ENCODE results near the gene NPIPB9.
"Not testable (repeated sequence)": the region's sequence is repeated elsewhere in the genome, so short reads cannot be mapped to it uniquely, and the experiment has no call there.

NPIPB9 gene

DNA sequence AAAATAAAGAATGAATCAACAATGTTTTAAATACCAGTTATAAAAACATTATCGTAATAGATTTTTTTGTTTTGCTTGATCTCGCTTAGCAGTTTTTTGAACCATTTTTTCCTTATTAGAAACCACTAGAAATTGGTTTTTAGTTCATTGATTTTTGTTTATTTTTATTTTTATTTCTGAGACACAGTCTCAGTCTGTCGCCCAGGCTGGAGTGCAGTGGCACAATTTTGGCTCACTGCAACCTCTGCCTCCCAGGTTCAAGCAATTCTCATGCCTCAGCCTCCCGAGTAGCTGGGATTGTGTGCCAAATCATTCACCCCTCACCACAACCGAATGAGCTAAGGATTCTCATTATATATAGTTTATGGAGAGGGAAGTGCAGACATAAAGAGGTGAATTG, at the start of gene NPIPB9:
Gene NPIPB9, plus strand, starts transcription at position 301 of the 400 bp plus-strand sequence.
- not testable (repeated sequence) for DNase-seq

- not testable (repeated sequence) for DNase-seq
Measured at GRCh38 chr16:28704246-28704645, 47.3 kb upstream of the NPIPB9 start.

DNA sequence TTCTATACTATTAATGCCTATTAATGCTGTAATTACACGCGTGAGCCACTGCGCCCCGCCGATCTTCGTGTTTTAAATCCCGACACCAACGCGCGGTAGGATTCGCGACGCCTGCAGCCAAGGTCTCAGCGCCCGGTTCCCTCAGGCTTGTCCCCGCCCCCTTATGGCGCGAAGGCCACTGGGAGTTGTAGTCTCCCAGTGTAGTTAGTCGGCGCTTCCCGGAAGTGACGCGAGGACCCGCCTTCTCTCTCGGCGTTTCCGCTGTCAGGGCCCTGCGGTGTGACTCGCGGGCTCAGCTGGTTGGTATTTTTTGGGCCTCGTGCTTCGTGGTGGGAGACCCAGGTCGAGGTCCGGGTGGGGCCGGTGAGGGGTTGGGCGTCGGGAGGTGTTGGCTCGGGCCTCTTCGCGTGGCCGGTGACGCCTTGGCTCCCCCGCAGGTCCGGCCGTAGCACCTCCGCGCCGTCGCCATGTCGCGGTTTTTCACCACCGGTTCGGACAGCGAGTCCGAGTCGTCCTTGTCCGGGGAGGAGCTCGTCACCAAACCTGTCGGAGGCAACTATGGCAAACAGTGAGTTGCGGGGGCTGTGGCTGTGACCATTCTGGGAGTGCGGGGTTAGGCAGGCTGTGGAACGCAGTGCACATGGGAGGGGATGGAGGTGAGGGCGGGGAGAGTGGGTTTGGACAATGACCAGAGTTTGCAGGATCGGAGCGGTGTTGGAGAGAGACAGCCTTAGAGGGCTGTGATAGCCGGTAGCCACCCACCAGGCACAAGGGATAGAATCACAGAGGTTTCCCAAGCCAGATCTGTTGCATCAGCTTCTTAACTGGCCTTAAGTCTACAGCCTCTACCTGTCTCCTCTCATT, 40.1 kb upstream of the NPIPB9 start, which contains the start of gene EIF3C:
Gene EIF3C, plus strand, starts transcription at position 245 of the 864 bp plus-strand sequence. Its CDS starts 223 bp downstream, at position 468.
- DNase-seq = not testable (repeated sequence)

GRCh38 chr16:28722852-28723650, 28.5 kb upstream of the NPIPB9 start:
- DNase-seq = not testable (repeated sequence)

GRCh38 chr16:28731253-28731652, 20.3 kb upstream of the NPIPB9 start:
- not testable (repeated sequence) for DNase-seq

GRCh38 chr16:28732455-28733124, 19.0 kb upstream of the NPIPB9 start:
- not testable (repeated sequence) for DNase-seq

GRCh38 chr16:28739787-28740186, 11.8 kb upstream of the NPIPB9 start:
- DNase-seq = not testable (repeated sequence)

DNA sequence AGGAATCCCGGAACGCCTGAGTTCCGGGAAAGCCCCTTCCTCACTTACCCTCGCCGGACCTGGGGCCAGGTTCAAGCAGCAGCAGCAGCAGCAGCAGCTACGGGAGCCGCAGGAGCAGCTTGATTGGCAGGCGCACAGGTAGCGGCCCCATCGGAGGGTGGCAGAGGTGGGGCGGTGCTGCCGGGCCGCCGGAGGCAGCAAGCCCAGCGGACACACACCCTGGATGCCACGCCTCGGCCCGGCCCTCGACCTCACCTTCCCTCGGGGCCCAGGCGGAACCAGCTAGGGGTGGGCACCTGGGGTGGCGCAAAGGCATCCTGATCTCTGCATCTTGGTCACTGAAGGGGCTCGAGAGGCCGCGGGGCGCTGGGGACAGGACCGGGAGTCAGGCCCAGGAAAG, 11.0 kb upstream of the NPIPB9 start:
- DNase-seq = not testable (repeated sequence)

DNA sequence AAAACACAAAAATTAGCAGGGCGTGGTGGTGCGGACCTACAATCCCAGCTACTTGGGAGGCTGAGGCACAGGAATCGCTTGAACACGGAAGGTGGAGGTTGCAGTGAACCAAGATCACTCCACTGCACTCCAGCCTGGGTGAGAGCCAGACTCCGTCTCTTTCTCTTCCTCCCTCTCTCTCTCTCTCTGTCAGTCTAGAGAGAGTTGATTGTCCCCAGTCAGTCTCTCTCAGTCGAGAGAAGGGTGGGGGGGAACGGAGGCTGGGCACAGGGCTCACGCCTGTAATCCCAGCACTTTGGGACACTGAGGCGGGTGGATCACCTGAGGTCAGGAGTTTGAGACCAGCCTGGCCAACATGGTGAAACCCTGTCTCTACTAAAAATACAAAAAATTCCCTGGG, 10.3 kb upstream of the NPIPB9 start:
- not testable (repeated sequence) for DNase-seq

- DNase-seq = not testable (repeated sequence)
Measured at GRCh38 chr16:28746618-28747350, 4.8 kb upstream of the NPIPB9 start.

GRCh38 chr16:28749997-28750465, 1.6 kb upstream of the NPIPB9 start:
- not testable (repeated sequence) for DNase-seq

GRCh38 chr16:28750469-28751067, 1.0 kb upstream of the NPIPB9 start:
- not testable (repeated sequence) for DNase-seq

DNA sequence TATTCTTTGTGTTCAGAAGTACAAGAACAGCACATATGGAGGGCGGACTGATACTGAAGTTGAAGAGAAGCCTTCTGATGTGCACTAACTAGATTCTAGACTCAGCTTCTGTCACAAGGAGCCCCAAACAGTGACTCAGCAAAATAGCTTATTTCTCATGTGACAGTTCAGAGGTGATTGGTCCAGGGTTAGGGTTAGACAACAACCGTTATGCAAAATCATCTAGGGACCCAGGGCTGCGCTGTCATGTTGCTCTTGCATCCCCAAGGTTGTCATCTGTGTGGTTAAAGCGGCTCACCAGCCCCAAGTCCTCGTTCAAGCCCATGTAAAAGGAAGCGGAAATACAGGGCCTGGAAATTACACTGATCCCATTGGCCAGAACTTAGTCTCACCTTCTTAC, 30.1 kb downstream of the NPIPB9 start:
- DNase-seq = not testable (repeated sequence)

GRCh38 chr16:28782357-28782756, 30.8 kb downstream of the NPIPB9 start:
- not testable (repeated sequence) for DNase-seq

DNA sequence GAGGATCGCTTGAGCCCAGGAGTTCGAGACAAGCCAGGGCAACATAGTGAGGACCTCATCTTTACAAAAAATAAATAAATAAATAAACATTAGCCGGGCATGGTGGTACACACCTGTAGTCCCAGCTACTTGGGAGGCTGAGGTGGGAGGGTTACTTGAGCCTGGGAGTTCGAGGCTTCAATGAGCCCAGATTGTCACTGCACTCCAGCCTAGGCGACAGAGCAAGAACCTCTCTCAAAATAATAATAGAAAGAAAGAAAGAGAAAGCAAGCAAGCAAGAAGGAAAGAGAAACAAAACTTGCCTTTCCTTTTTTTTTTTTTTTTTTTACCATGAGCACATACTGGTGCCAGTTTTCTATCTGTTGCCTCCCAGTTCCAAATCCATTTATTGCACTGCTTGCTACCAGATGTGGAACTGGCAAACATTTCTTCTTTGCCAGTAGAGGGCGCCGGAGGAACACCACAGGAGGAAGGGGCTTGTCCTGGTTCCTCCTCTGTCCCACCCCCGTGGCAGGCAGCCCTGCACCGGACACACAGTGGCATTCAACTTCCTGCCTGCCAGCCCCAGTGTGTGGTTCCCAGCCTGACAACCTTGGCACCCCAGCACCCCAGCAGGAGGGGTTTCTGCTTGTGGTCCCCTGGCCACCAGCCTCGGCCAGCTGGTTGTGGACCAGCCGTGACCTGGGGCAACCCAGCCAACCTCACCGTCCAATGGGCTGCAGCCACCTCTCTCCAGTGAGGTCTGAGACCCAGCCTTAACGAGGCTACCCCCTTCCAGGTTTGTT, 50.8 kb downstream of the NPIPB9 start:
- not testable (repeated sequence) for DNase-seq

GRCh38 chr16:28807445-28808120, 56.0 kb downstream of the NPIPB9 start:
- not testable (repeated sequence) for DNase-seq

DNA sequence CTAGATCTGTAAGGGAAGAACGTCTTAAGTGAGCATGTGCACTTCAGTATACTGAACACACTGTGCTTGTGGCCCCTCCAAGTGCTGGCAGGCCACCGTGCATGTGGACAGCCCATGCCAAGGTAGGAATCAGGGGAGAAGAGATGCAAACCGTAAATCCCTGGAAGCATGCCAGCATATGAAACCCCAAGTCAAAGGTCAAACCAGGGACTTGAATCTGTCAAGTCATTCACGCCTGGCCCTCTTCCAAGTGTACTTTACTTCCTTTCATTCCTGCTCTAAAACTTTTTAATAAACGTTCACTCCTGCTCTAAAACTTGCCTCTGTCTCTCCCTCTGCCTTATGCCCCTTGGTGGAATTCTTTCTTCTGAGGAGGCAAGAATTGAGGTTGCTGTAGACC, 68.4 kb downstream of the NPIPB9 start:
- no peak for DNase-seq

GRCh38 chr16:28820546-28820945, 69.0 kb downstream of the NPIPB9 start:
- DNase-seq = not testable (repeated sequence)

- no peak for DNase-seq
Measured at GRCh38 chr16:28821874-28822519, 70.4 kb downstream of the NPIPB9 start.
